ENCODE data around the gene UGT1A7. TPM values are rescaled to one million over a fixed set of nuclear protein-coding genes. Genes with fewer than 3 reads are reported as not detected.
"Not testable (repeated sequence)": the region's sequence is repeated elsewhere in the genome, so short reads cannot be mapped to it uniquely, and the experiment has no call there.

The UGT1A7 gene
- total RNA-seq: not detected in 2 replicates

- DNase-seq (ENCODE audit: low read depth in 2 of 2): no peak
Measured at GRCh38 chr2:233681521-233682099, at the start of gene UGT1A7. UGT1A7 (plus strand) TSS chr2:233681901; CDS start chr2:233681938, 37 bp downstream.

GRCh38 chr2:233636306-233636705 lies 45.4 kb upstream of the UGT1A7 start, which contains the start of gene UGT1A10:
UGT1A10 (plus strand) TSS chr2:233636448; CDS start chr2:233636523, 75 bp downstream.
- DNase-seq (ENCODE audit: low read depth in 2 of 2): not testable (repeated sequence)

- DNase-seq (ENCODE audit: low read depth in 2 of 2): no peak
Measured at GRCh38 chr2:233638836-233639235, 42.9 kb upstream of the UGT1A7 start.

GRCh38 chr2:233639860-233640259 lies 41.8 kb upstream of the UGT1A7 start:
- DNase-seq (ENCODE audit: low read depth in 2 of 2): no peak

- peak; percentile 7 to 14 for DNase-seq (ENCODE audit: low read depth in 2 of 2)
Measured at GRCh38 chr2:233643128-233643527, 38.6 kb upstream of the UGT1A7 start.

- DNase-seq (ENCODE audit: low read depth in 2 of 2): not testable (repeated sequence)
Measured at GRCh38 chr2:233646033-233646432, 35.7 kb upstream of the UGT1A7 start.

GRCh38 chr2:233650981-233651380 lies 30.7 kb upstream of the UGT1A7 start:
- no peak for DNase-seq (ENCODE audit: low read depth in 2 of 2)

- DNase-seq (ENCODE audit: low read depth in 2 of 2): no peak
Measured at GRCh38 chr2:233651430-233651829, 30.3 kb upstream of the UGT1A7 start.

- no peak for DNase-seq (ENCODE audit: low read depth in 2 of 2)
Measured at GRCh38 chr2:233654501-233654900, 27.2 kb upstream of the UGT1A7 start.

GRCh38 chr2:233655043-233655442 lies 26.7 kb upstream of the UGT1A7 start:
- DNase-seq (ENCODE audit: low read depth in 2 of 2): no peak

- DNase-seq (ENCODE audit: low read depth in 2 of 2): not testable (repeated sequence)
Measured at GRCh38 chr2:233655943-233656342, 25.8 kb upstream of the UGT1A7 start.

GRCh38 chr2:233656443-233656842 lies 25.3 kb upstream of the UGT1A7 start:
- DNase-seq (ENCODE audit: low read depth in 2 of 2): no peak

- no peak for DNase-seq (ENCODE audit: low read depth in 2 of 2)
Measured at GRCh38 chr2:233658610-233659009, 23.1 kb upstream of the UGT1A7 start.

- no peak for DNase-seq (ENCODE audit: low read depth in 2 of 2)
Measured at GRCh38 chr2:233663911-233664310, 17.8 kb upstream of the UGT1A7 start.

GRCh38 chr2:233668605-233669260 lies 13.0 kb upstream of the UGT1A7 start:
- DNase-seq (ENCODE audit: low read depth in 2 of 2): no peak

- no peak for DNase-seq (ENCODE audit: low read depth in 2 of 2)
Measured at GRCh38 chr2:233671290-233672161, 10.2 kb upstream of the UGT1A7 start, which contains the start of gene UGT1A9. UGT1A9 (plus strand) TSS chr2:233671898; CDS start chr2:233671935, 37 bp downstream.

- no peak for DNase-seq (ENCODE audit: low read depth in 2 of 2)
Measured at GRCh38 chr2:233672886-233673285, 8.8 kb upstream of the UGT1A7 start.

- DNase-seq (ENCODE audit: low read depth in 2 of 2): no peak
Measured at GRCh38 chr2:233673896-233674295, 7.8 kb upstream of the UGT1A7 start.

GRCh38 chr2:233674314-233674713 lies 7.4 kb upstream of the UGT1A7 start:
- no peak for DNase-seq (ENCODE audit: low read depth in 2 of 2)

GRCh38 chr2:233674995-233675394 lies 6.7 kb upstream of the UGT1A7 start:
- DNase-seq (ENCODE audit: low read depth in 2 of 2): no peak

GRCh38 chr2:233676046-233676445 lies 5.7 kb upstream of the UGT1A7 start:
- DNase-seq (ENCODE audit: low read depth in 2 of 2): no peak

GRCh38 chr2:233679196-233679595 lies 2.5 kb upstream of the UGT1A7 start:
- DNase-seq (ENCODE audit: low read depth in 2 of 2): no peak
